CD4-positive, alpha-beta memory T cell (primary cell): Measurements from ENCODE around the gene TSEN54. TPM values are rescaled to one million over a fixed set of nuclear protein-coding genes. Genes with fewer than 3 reads are reported as not detected.
"Not testable (repeated sequence)": the region's sequence is repeated elsewhere in the genome, so short reads cannot be mapped to it uniquely, and the experiment has no call there.

Experiments
- CTCF ChIA-PET: fragments of 350-600 bp; sonication (Branson Sonifier 250); formaldehyde crosslinking; loops from one replicate; lab custom pipeline; 2021; ENCODE audit warnings: inconsistent platforms; ENCODE audit not compliant: partially characterized antibody; lab: Charles Lee
- POLR2A ChIA-PET: fragments of 350-600 bp; sonication (Branson Sonifier 250); formaldehyde crosslinking; loops from one replicate; lab custom pipeline; 2021; ENCODE audit not compliant: partially characterized antibody; lab: Charles Lee
- DNase-seq, 5 donors: peaks; one replicate each; pipeline versions ENCODE4 v3.0.0 to v3.0.0-alpha.2; 2020 to 2022; ENCODE audit warnings: mixed read lengths in 1 of 5
- H3K27ac ChIP-seq: one replicate; pipeline ENCODE4 v1.7.0; 2013; ENCODE audit warnings: low read depth, low read length
- H3K27me3 ChIP-seq: 2 replicates; pipeline ENCODE4 v1.7.0; 2013; ENCODE audit warnings: mild to moderate bottlenecking, low read length, moderate library complexity; ENCODE audit not compliant: insufficient read depth
- H3K36me3 ChIP-seq: 2 replicates; pipeline ENCODE4 v1.7.0; 2013; ENCODE audit warnings: mild to moderate bottlenecking, low read length, moderate library complexity; ENCODE audit not compliant: insufficient read depth
- H3K4me1 ChIP-seq: 2 replicates; pipeline ENCODE4 v1.7.0; 2013; ENCODE audit warnings: mild to moderate bottlenecking, low read length, moderate library complexity; ENCODE audit not compliant: insufficient read depth
- H3K4me3 ChIP-seq, 2 donors: one replicate each; pipeline ENCODE4 v1.7.0; 2013; ENCODE audit warnings: low read length in 2 of 2, mild to moderate bottlenecking in 1 of 2
- H3K9me3 ChIP-seq, 2 donors: one replicate each; pipeline ENCODE4 v1.7.0; 2013; ENCODE audit warnings: low read length in 2 of 2, control low read depth in 1 of 2; ENCODE audit not compliant: control insufficient read depth in 1 of 2
- H3K27ac Mint-ChIP-seq, 7 donors: one replicate each; pipeline ENCODE4 v1.8.0; 2020 to 2021; ENCODE audit warnings: mixed read lengths in 7 of 7, mild to moderate bottlenecking in 6 of 7, inconsistent platforms in 3 of 7, moderate library complexity in 3 of 7
- H3K27me3 Mint-ChIP-seq, 2 donors: one replicate each; pipeline ENCODE4 v1.8.0; 2020 to 2021; ENCODE audit warnings: mixed read lengths in 2 of 2
- H3K36me3 Mint-ChIP-seq, 2 donors: one replicate each; pipeline ENCODE4 v1.8.0; 2020 to 2021; ENCODE audit warnings: mixed read lengths in 2 of 2, inconsistent platforms in 1 of 2, mild to moderate bottlenecking in 1 of 2
- H3K4me1 Mint-ChIP-seq, 4 donors: one replicate each; pipeline ENCODE4 v1.8.0; 2020 to 2021; ENCODE audit warnings: mixed read lengths in 4 of 4, mild to moderate bottlenecking in 1 of 4
- H3K4me3 Mint-ChIP-seq, 8 donors: one replicate each; pipeline ENCODE4 v1.8.0; 2020 to 2021; ENCODE audit warnings: mixed read lengths in 8 of 8, mild to moderate bottlenecking in 7 of 8, moderate library complexity in 6 of 8, inconsistent platforms in 3 of 8
- H3K9me3 Mint-ChIP-seq, 8 donors: one replicate each; pipeline ENCODE4 v1.8.0; 2020 to 2021; ENCODE audit warnings: mixed read lengths in 8 of 8, mild to moderate bottlenecking in 5 of 8, inconsistent platforms in 3 of 8, moderate library complexity in 1 of 8
- intact Hi-C: fragments of 100-400 bp; cut with micrococcal nuclease; formaldehyde crosslinking; loops from one replicate; pipeline ENCODE4 v1.15.1; 2023
- polyA plus RNA-seq, 2 donors: library from polyadenylated mRNA; unstranded; fragments of 300-500 nt; fragmentation: Illumina TruSeq; gene quantifications; one replicate each; pipeline ENCODE4 v1.2.3, GENCODE V29; 2021
- total RNA-seq, 2 experiments: library from RNA; stranded (reverse); gene quantifications; one replicate each; pipeline ENCODE4 v1.2.3, GENCODE V29; 2021

TSEN54 gene
- total and polyA plus RNA-seq, 4 experiments from 2014 or later = 45.7 to 110 (median 64.8) TPM

DNA sequence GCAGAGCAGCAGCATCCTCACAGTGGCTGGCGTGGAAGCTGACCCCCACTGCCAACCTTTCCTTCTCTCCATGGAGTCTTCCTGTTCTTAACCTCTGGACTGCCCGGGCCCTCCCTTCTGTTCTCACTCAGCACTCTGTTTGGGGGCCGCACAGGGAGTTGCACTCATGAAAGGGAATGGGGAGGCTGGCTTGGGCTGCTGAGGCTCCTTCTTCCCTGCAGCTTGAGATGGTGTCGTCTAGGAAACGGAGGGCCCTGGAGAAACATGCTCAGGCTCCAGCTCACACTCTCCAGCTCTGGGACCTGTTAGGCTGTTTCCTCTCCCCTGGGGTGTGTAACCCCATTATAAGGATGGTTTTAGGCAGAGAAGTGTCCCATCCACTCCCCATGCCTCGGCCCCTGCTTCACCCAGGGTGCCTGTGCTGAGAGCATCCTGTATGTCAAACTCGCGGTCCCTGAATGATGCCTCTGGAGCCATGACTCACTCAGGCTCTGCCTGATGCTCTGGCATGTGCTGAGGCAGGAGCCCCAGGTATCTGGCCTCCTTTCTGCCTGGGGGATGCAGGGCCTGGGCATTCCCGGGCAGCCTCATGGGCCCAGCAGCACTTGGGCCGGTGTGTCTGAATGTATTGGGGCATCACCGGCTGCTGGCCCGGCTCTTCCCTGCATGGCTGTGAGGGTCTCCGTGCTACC, 41.0 kb upstream of the TSEN54 start:
- H3K9me3 Mint-ChIP-seq = no peaks in the 10 kb centered on the region
- no peaks in the 10 kb centered on the region for H3K27me3 Mint-ChIP-seq
- no peak overlapping the region for H3K4me3 Mint-ChIP-seq
- ChIA-PET POLR2A (interaction anchor here (0.9 kb wide), 1 partner anchor 15 kb away, joined by 3 read pairs; no protein-coding TSS in a partner anchor), CTCF (no interaction called here)
- Histone ChIP-seq H3K4me3 (no peak overlapping the region), H3K27ac (no peak overlapping the region), H3K4me1 (no peaks in the 10 kb centered on the region), H3K9me3 (no peaks in the 10 kb centered on the region), H3K36me3 (peaks cover 15% of the 10 kb centered on the region), H3K27me3 (no peaks in the 10 kb centered on the region)
- no peak for DNase-seq
- peaks cover 0 to 11% (median 3%) of the 10 kb centered on the region in 4 donors for H3K4me1 Mint-ChIP-seq
- intact Hi-C loops = no loop called here
- peaks cover 12 to 44% of the 10 kb centered on the region in 2 donors for H3K36me3 Mint-ChIP-seq
- H3K27ac Mint-ChIP-seq = peak overlapping the region in 1 of 7 donors; percentile 60

DNA sequence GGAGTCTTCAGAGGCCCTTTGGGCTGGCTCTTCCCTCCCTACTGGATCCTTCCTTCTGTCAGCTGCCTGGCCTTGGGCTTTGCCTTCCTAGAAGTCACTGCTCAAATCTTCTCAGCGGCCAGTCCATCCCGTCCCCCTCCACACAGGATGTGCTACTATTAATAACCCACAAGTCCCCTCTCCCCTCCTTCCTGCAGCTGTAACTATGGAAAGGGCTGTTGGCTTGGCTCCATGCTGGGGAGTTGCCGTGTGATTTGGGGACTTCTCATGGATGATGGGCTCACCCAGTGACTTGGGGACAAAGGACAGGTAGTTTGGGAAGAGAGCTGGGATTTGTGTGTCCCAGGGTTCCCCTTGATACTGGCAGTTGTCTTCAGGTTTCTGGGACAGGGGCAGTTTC, 40.5 kb upstream of the TSEN54 start:
- no peaks in the 10 kb centered on the region for H3K9me3 Mint-ChIP-seq
- no peaks in the 10 kb centered on the region for H3K4me1 ChIP-seq
- H3K27ac ChIP-seq = no peak overlapping the region
- H3K27me3 ChIP-seq = no peaks in the 10 kb centered on the region
- H3K27me3 Mint-ChIP-seq = no peaks in the 10 kb centered on the region
- DNase-seq = no peak
- ChIA-PET CTCF (no interaction called here), POLR2A (interaction anchor here (0.9 kb wide), 1 partner anchor 16 kb away, joined by 3 read pairs; no protein-coding TSS in a partner anchor)
- peaks cover 15% of the 10 kb centered on the region for H3K36me3 ChIP-seq
- no peak overlapping the region for H3K27ac Mint-ChIP-seq
- no peak overlapping the region for H3K4me3 ChIP-seq
- H3K36me3 Mint-ChIP-seq = peaks cover 12 to 44% of the 10 kb centered on the region in 2 donors
- no peak overlapping the region for H3K4me3 Mint-ChIP-seq
- intact Hi-C loops = no loop called here
- peaks cover 0 to 11% (median 4%) of the 10 kb centered on the region in 4 donors for H3K4me1 Mint-ChIP-seq
- no peaks in the 10 kb centered on the region for H3K9me3 ChIP-seq

DNA sequence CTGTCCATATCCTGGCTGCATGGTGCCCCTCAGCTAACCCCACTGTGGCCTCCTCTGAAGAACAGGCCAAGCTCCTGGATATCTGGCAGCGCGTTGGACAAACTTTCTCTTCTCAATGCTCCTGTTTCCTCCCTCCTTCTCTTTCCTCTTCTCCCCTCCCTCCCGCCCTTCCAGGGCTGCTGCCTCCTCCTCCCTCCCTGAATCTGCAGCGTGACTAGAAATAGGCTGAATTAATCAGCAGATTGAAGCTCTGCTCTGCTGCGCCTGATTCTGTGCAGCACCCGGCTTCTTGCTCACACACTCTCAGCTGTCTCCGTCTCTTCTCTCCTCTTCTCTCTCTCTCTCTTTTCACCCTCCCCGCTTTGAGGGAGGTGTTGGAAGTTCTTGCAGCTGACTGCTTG, 40.1 kb upstream of the TSEN54 start:
- Histone ChIP-seq H3K9me3 (no peaks in the 10 kb centered on the region), H3K4me3 (no peak overlapping the region), H3K27me3 (no peaks in the 10 kb centered on the region), H3K27ac (no peak overlapping the region), H3K4me1 (no peaks in the 10 kb centered on the region), H3K36me3 (peaks cover 15% of the 10 kb centered on the region)
- intact Hi-C loops = no loop called here
- H3K4me3 Mint-ChIP-seq = no peak overlapping the region
- peak overlapping the region in 3 of 7 donors; percentile 12 to 78 (median 78) for H3K27ac Mint-ChIP-seq
- DNase-seq = no peak
- peaks cover 12 to 47% of the 10 kb centered on the region in 2 donors for H3K36me3 Mint-ChIP-seq
- ChIA-PET CTCF (no interaction called here), POLR2A (no interaction called here)
- H3K4me1 Mint-ChIP-seq = peaks cover 0 to 11% (median 4%) of the 10 kb centered on the region in 4 donors
- H3K27me3 Mint-ChIP-seq = no peaks in the 10 kb centered on the region
- H3K9me3 Mint-ChIP-seq = no peaks in the 10 kb centered on the region

DNA sequence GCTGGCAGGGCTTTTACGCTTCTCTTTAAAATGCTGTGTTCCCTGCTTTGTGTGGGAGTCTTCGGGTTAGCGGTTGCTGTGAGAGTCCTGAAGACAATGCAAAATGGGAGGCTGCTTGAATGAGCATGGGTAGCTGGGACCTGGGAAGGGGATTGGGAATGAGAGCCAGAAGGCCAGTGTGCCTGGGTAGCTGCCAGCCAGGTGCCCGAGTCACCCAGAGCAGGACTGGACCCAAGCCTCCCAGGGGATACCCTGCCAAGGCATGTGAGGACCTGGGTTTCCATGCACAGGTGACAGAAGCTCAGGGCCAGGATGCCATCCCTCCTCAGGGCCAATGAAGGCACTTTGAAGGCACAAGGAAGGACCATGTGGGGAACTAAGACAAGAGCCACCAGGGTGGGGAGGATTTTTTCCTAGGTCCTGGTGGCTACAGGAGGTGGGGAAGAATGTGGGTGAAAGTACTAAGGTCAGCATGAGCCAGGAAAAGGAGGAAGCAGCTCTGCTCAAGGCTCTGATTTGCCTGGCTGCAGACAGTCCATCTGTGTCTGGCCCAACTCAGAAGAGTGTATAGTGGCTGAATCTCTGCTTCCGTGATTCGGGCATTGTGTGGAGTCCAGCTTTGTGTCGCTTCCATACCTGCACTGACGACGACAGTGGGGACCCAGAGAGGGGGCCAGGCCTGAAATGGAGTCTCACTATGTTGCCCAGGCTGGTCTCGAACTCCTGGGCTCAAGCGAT, 39.4 kb upstream of the TSEN54 start:
- no peaks in the 10 kb centered on the region for H3K27me3 Mint-ChIP-seq
- Histone ChIP-seq H3K27ac (no peak overlapping the region), H3K4me3 (no peak overlapping the region), H3K27me3 (no peaks in the 10 kb centered on the region), H3K9me3 (no peaks in the 10 kb centered on the region), H3K36me3 (peaks cover 15% of the 10 kb centered on the region), H3K4me1 (no peaks in the 10 kb centered on the region)
- no peak for DNase-seq
- no peak overlapping the region for H3K4me3 Mint-ChIP-seq
- ChIA-PET CTCF (no interaction called here), POLR2A (no interaction called here)
- H3K27ac Mint-ChIP-seq = peak overlapping the region in 2 of 7 donors; percentile 12 to 78
- no peaks in the 10 kb centered on the region for H3K9me3 Mint-ChIP-seq
- peaks cover 10 to 44% of the 10 kb centered on the region in 2 donors for H3K36me3 Mint-ChIP-seq
- intact Hi-C loops = no loop called here
- H3K4me1 Mint-ChIP-seq = peaks cover 0 to 11% (median 4%) of the 10 kb centered on the region in 4 donors

DNA sequence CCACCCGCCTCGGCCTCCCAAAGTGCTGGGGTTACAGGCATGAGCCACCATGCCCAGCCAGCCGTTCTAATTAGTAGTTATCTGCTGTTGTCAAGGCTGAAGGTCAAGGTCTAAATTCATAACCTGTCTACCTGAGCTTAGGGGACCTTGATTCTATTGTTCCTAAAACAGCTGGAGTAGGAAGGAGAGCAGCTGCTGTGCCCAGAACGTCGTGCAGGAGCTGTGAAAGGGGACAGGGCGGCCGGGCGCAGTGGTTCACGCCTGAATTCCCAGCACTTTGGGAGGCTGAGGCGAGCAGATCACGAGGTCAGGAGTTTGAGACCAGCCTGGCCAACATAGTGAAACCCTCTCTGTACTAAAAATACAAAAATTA, 38.9 kb upstream of the TSEN54 start:
- H3K4me3 ChIP-seq, POLR2A ChIA-PET, H3K4me3 Mint-ChIP-seq, H3K9me3 Mint-ChIP-seq, H3K27me3 ChIP-seq, H3K4me1 ChIP-seq, DNase-seq, CTCF ChIA-PET, intact Hi-C loops, H3K27ac ChIP-seq, H3K27ac Mint-ChIP-seq, H3K9me3 ChIP-seq, H3K27me3 Mint-ChIP-seq: not testable (repeated sequence)
- H3K36me3 ChIP-seq = peaks cover 10% of the 10 kb centered on the region
- Mint-ChIP-seq H3K4me1 (peaks cover 0 to 11% (median 4%) of the 10 kb centered on the region in 4 donors), H3K36me3 (peaks cover 6 to 38% of the 10 kb centered on the region in 2 donors)

DNA sequence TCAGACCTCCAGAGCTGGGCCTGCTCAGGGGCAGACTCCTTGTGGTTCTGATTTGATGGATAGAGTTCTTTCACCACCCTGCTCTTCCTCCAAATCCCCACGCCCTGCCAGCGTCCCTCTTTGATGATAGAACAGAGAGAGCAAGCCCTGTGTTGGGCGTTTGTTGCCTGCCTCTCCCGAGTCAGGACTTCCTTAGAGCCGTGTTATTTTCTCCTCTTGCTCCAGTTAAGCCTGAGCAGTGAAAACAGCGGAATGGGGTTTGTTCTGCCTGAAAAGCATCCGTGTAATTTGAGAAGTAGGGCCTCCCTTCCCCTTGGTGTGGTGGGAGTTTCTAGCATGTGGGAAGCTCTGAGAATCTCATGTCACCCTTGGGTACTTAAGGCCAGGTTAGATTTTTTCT, 37.8 kb upstream of the TSEN54 start:
- POLR2A ChIA-PET = no interaction called here
- CTCF ChIA-PET = interaction anchor here (0.6 kb wide), 1 partner anchor 155 kb away, joined by 3 read pairs; no protein-coding TSS in a partner anchor
- no peaks in the 10 kb centered on the region for H3K27me3 Mint-ChIP-seq
- no peaks in the 10 kb centered on the region for H3K9me3 ChIP-seq
- no peak overlapping the region for H3K4me3 Mint-ChIP-seq
- H3K36me3 ChIP-seq = no peaks in the 10 kb centered on the region
- peaks cover 0 to 34% of the 10 kb centered on the region in 2 donors for H3K36me3 Mint-ChIP-seq
- no peaks in the 10 kb centered on the region for H3K4me1 ChIP-seq
- no peak overlapping the region for H3K4me3 ChIP-seq
- peak overlapping the region in 2 of 7 donors; percentile 23 to 78 for H3K27ac Mint-ChIP-seq
- no peak for DNase-seq
- intact Hi-C loops = no loop called here
- no peaks in the 10 kb centered on the region for H3K27me3 ChIP-seq
- H3K9me3 Mint-ChIP-seq = no peaks in the 10 kb centered on the region
- H3K27ac ChIP-seq = no peak overlapping the region
- H3K4me1 Mint-ChIP-seq = peaks cover 0 to 17% (median 6%) of the 10 kb centered on the region in 4 donors

DNA sequence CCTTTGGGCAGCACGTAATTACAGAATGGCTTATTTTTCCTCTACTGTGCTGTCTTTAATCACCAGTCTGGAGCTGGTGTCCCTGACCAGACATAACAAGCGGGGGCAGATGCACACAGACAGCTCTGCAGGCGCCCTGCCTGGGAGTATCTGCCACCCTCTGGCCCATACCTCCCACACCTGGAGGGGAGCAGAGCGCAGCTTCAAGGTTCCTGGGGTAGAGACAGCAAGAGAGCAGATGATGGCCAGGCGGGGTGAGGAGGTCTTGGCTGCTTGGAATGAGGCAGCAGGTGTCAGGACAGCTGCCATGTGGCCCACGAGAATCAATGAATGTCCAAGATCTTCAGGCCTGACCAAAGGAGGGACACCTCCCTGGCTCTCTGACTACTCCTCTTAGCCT, 36.0 kb upstream of the TSEN54 start:
- CTCF ChIA-PET = interaction anchor here (0.5 kb wide), 1 partner anchor 190 kb away, joined by 3 read pairs; no protein-coding TSS in a partner anchor
- intact Hi-C loops = no loop called here
- no peaks in the 10 kb centered on the region for H3K36me3 ChIP-seq
- H3K9me3 Mint-ChIP-seq = no peaks in the 10 kb centered on the region
- no peaks in the 10 kb centered on the region for H3K27me3 Mint-ChIP-seq
- no peaks in the 10 kb centered on the region for H3K9me3 ChIP-seq
- H3K27ac Mint-ChIP-seq = peak overlapping the region in 3 of 7 donors; percentile 29 to 72 (median 63)
- H3K36me3 Mint-ChIP-seq = peaks cover 4 to 27% of the 10 kb centered on the region in 2 donors
- H3K4me3 Mint-ChIP-seq = no peak overlapping the region
- H3K27ac ChIP-seq = no peak overlapping the region
- DNase-seq = no peak
- H3K4me1 Mint-ChIP-seq = peaks cover 0 to 17% (median 7%) of the 10 kb centered on the region in 4 donors
- H3K4me3 ChIP-seq = no peak overlapping the region
- H3K4me1 ChIP-seq = no peaks in the 10 kb centered on the region
- POLR2A ChIA-PET = no interaction called here
- no peaks in the 10 kb centered on the region for H3K27me3 ChIP-seq
